Measurements from ENCODE around the gene AGTPBP1.

The AGTPBP1 gene

GRCh38 chr9:85502815-85503655 is 238.7 kb downstream of the AGTPBP1 start:
- no peak for TF ChIP-seq CTCF (IDR thresholded peaks at IDR 0.05; ENCODE audit: borderline replicate concordance, insufficient read depth, low read depth, low read length)
- no peak overlapping the region for H3K4me3 ChIP-seq (ENCODE audit: low read depth, low read length)

GRCh38 chr9:85501882-85502281 is 239.9 kb downstream of the AGTPBP1 start:
- no peak for TF ChIP-seq CTCF (IDR thresholded peaks at IDR 0.05; ENCODE audit: borderline replicate concordance, insufficient read depth, low read depth, low read length)
- H3K4me3 ChIP-seq (ENCODE audit: low read depth, low read length), result no peak overlapping the region

GRCh38 chr9:85501456-85501855 is 240.3 kb downstream of the AGTPBP1 start:
- no peak overlapping the region for H3K4me3 ChIP-seq (ENCODE audit: low read depth, low read length)
- TF ChIP-seq CTCF (IDR thresholded peaks at IDR 0.05; ENCODE audit: borderline replicate concordance, insufficient read depth, low read depth, low read length), result no peak
